ENCODE results near the gene RERE.

Gene RERE

GRCh38 chr1:8398677-8399076, 418.8 kb downstream of the RERE start:
- peaks cover 18% of the 10 kb centered on the region; the same call in 1 of the 2 replicates for H4K20me1 ChIP-seq (ENCODE audit: control insufficient read depth, insufficient read depth, low read depth, low read length)
- H3K27me3 ChIP-seq (ENCODE audit: control insufficient read depth, low read length) = no peaks in the 10 kb centered on the region
- peak overlapping the region; percentile 49 for H3K4me2 ChIP-seq (ENCODE audit: low read length)
- H3K27ac ChIP-seq (ENCODE audit: low read depth, low read length) = no peak overlapping the region
- peak; percentile 54 for TF ChIP-seq CTCF (IDR thresholded peaks at IDR 0.05; ENCODE audit: low read depth, low read length, poor library complexity, severe bottlenecking)
- no peak for TF ChIP-seq EZH2phosphoT487 (IDR thresholded peaks at IDR 0.05; ENCODE audit: borderline replicate concordance, low read length)
- peaks cover 13% of the 10 kb centered on the region; the same call in 1 of the 2 replicates for H3F3A ChIP-seq (ENCODE audit: control insufficient read depth, insufficient read depth)
- H3K9me2 ChIP-seq (replicated peaks; ENCODE audit: control insufficient read depth, low read length) = no peaks in the 10 kb centered on the region
- peaks cover 66% of the 10 kb centered on the region for H3K4me1 ChIP-seq (ENCODE audit: control insufficient read depth, low read length)
- no peak overlapping the region for H3K4me3 ChIP-seq (ENCODE audit: low read length)
- H3K36me3 ChIP-seq (ENCODE audit: control insufficient read depth, low read length) = peaks cover 66% of the 10 kb centered on the region
- no peaks in the 10 kb centered on the region for H3K9me3 ChIP-seq (ENCODE audit: control insufficient read depth, insufficient read depth, low read length)
- H3K79me2 ChIP-seq (ENCODE audit: control insufficient read depth, low read length) = peaks cover 81% of the 10 kb centered on the region

DNA sequence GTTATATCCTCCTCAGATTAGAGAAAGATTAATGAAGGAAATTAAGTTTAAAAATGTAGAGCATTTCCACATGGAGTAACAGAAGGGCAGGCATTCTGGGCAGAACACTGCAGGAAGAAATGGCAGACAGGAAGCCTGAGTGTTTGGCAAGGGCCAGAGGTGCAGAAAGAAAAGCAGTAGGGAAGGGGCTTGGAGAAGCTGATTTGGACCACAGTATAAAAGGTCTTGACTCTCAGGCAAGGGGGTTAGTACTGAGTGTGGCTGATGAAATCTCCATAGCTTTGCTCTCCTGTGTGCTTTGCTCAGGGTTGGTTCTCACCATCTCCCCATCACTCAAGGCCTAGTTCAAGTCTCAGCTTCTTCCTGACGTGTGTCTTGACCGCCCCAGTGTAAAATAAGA, 419.4 kb downstream of the RERE start:
- H3K36me3 ChIP-seq (ENCODE audit: control insufficient read depth, low read length) = peaks cover 71% of the 10 kb centered on the region
- H3K4me1 ChIP-seq (ENCODE audit: control insufficient read depth, low read length) = peaks cover 66% of the 10 kb centered on the region
- TF ChIP-seq CTCF (IDR thresholded peaks at IDR 0.05; ENCODE audit: low read depth, low read length, poor library complexity, severe bottlenecking) (no peak), EZH2phosphoT487 (IDR thresholded peaks at IDR 0.05; ENCODE audit: borderline replicate concordance, low read length) (no peak)
- no peaks in the 10 kb centered on the region for H3K9me2 ChIP-seq (replicated peaks; ENCODE audit: control insufficient read depth, low read length)
- H3K79me2 ChIP-seq (ENCODE audit: control insufficient read depth, low read length) = peaks cover 84% of the 10 kb centered on the region
- H3K4me3 ChIP-seq (ENCODE audit: low read length) = peak overlapping the region; percentile 8; the same call in 1 of the 2 replicates
- peak overlapping the region; percentile 49 for H3K4me2 ChIP-seq (ENCODE audit: low read length)
- H3F3A ChIP-seq (ENCODE audit: control insufficient read depth, insufficient read depth) = peaks cover 13% of the 10 kb centered on the region; the same call in 1 of the 2 replicates
- H3K27ac ChIP-seq (ENCODE audit: low read depth, low read length) = peak overlapping the region; percentile 25
- no peaks in the 10 kb centered on the region for H3K27me3 ChIP-seq (ENCODE audit: control insufficient read depth, low read length)
- H3K9me3 ChIP-seq (ENCODE audit: control insufficient read depth, insufficient read depth, low read length) = no peaks in the 10 kb centered on the region
- H4K20me1 ChIP-seq (ENCODE audit: control insufficient read depth, insufficient read depth, low read depth, low read length) = peaks cover 18% of the 10 kb centered on the region; the same call in 1 of the 2 replicates

- Histone ChIP-seq H3K79me2 (ENCODE audit: control insufficient read depth, low read length) (peaks cover 86% of the 10 kb centered on the region), H3K9me2 (replicated peaks; ENCODE audit: control insufficient read depth, low read length) (no peaks in the 10 kb centered on the region), H3K4me3 (ENCODE audit: low read length) (peak overlapping the region; percentile 8; the same call in 1 of the 2 replicates), H3K27me3 (ENCODE audit: control insufficient read depth, low read length) (no peaks in the 10 kb centered on the region), H3K27ac (ENCODE audit: low read depth, low read length) (peak overlapping the region; percentile 25), H3K4me1 (ENCODE audit: control insufficient read depth, low read length) (peaks cover 68% of the 10 kb centered on the region), H4K20me1 (ENCODE audit: control insufficient read depth, insufficient read depth, low read depth, low read length) (peaks cover 21% of the 10 kb centered on the region), H3K9me3 (ENCODE audit: control insufficient read depth, insufficient read depth, low read length) (no peaks in the 10 kb centered on the region), H3K36me3 (ENCODE audit: control insufficient read depth, low read length) (peaks cover 75% of the 10 kb centered on the region), H3K4me2 (ENCODE audit: low read length) (peak overlapping the region; percentile 49), H3F3A (ENCODE audit: control insufficient read depth, insufficient read depth) (peaks cover 13% of the 10 kb centered on the region; the same call in 1 of the 2 replicates)
- TF ChIP-seq EZH2phosphoT487 (IDR thresholded peaks at IDR 0.05; ENCODE audit: borderline replicate concordance, low read length) = no peak
- TF ChIP-seq CTCF (IDR thresholded peaks at IDR 0.05; ENCODE audit: low read depth, low read length, poor library complexity, severe bottlenecking) = no peak
These were observed 419.9 kb downstream of the RERE start for GRCh38 chr1:8397511-8397910.
